Forelimb muscle (tissue), 1 donor: ENCODE results near the gene PSMB8. TPM values are rescaled to one million over a fixed set of nuclear protein-coding genes. Genes with fewer than 3 reads are reported as not detected.
A peak's percentile ranks its signal among the peaks of the same experiment; 100 is the strongest.
"Not testable (repeated sequence)": the region's sequence is repeated elsewhere in the genome, so short reads cannot be mapped to it uniquely, and the experiment has no call there.

Experiments used
- DNase-seq: peaks from one replicate; pipeline ENCODE4 v3.0.0-alpha.2; 2013; ENCODE audit warnings: low read depth
- polyA plus RNA-seq: library from polyadenylated mRNA; unstranded; fragments of 120-200 nt; gene quantifications from one replicate; pipeline ENCODE4 v1.2.1, GENCODE V29; 2013; ENCODE audit not compliant: insufficient read length

The PSMB8 gene
- polyA plus RNA-seq, result 11.8 TPM

- peak; percentile 92 for DNase-seq
Observed at GRCh38 chr6:32843979-32844838, at the start of gene PSMB8. Gene PSMB8, minus strand, starts transcription at chr6:32844047. Its CDS starts 51 bp downstream, at chr6:32843996.

- DNase-seq, result no peak
Observed at GRCh38 chr6:32890831-32891230, 47.0 kb upstream of the PSMB8 start.

DNA sequence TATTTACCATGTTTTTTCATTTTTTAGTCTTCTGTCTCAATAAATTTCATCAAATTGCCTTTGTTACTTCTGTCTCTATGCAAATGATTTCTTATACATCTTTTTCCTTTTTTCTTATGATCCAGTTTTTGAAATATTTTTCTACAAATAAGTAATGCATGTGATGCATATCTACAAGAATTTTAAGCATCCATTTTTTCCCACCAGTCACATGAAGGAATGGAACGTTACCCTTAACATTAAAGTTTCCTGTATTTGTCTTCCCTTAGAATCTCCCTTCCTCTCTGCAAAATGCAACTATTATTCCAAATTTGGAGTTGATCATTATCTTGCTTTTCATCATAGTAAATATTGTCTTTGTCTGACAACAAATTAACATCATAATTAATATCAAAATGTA, 45.7 kb upstream of the PSMB8 start:
- no peak for DNase-seq

DNA sequence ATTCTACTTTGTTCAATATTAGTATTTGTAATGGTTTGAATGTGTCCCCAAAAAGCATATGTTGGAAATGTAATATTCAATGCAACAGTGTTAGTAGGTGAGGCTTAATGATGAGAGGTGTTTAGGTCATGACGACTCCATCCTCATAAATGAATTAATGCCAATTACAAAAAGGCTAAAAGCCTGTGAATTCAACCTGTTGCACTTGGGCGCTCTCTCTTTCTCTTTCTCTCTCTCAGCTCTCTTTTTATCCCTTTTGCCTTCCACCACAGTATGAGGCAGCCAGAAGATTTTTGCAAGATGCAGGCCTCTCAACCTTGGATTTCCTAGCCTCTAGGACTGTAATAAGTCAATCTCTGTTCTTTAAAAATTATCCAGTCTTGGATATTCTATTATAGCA, 44.7 kb upstream of the PSMB8 start:
- no peak for DNase-seq

DNA sequence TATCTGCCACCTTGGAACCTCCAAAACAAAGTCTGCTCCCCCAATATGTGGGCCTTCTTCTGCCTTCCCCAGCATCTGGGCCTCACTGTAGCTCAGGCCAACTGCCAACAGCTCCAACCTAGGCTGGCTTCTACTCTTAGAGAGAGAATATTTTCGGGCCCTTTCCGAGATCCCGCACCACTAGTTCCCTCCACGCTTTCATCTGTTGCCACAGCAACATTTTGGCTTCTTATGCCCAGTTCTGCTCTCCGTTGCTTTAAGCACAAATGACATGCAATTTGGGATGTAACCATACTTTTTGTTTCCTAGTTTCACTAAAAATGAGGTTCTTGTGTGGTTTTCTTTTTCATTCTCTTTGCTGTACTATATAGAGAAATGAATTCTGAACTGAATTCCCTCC, 43.8 kb upstream of the PSMB8 start:
- no peak for DNase-seq

GRCh38 chr6:32886681-32887383, 43.0 kb upstream of the PSMB8 start:
- DNase-seq, result no peak

- DNase-seq, result peak; percentile 54
Observed at GRCh38 chr6:32885698-32886286, 41.9 kb upstream of the PSMB8 start.

- no peak for DNase-seq
Observed at GRCh38 chr6:32883789-32884188, 39.9 kb upstream of the PSMB8 start.

- no peak for DNase-seq
Observed at GRCh38 chr6:32882879-32883250, 39.0 kb upstream of the PSMB8 start.

GRCh38 chr6:32880962-32881361, 37.1 kb upstream of the PSMB8 start:
- DNase-seq, result not testable (repeated sequence)

DNA sequence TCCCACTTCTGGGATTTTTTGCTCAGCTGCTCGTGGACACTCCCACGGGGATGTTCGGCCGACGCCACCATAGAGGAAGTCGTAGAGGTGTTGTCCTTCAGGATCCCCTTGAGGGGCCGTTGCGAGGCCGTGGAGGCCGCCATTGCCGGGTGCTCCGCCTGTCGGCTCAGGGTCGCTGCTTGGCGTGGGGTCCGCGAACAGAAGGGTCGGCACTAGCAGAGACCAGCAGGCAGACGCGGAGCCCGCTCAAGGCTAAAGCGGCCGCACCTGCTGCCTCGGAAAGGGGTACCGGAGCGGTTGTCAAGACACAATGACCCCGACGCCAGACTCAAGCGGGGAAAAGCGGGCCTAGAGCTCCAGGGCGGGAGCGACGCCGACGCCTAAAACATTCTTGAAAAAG, 35.8 kb upstream of the PSMB8 start:
- no peak for DNase-seq

DNA sequence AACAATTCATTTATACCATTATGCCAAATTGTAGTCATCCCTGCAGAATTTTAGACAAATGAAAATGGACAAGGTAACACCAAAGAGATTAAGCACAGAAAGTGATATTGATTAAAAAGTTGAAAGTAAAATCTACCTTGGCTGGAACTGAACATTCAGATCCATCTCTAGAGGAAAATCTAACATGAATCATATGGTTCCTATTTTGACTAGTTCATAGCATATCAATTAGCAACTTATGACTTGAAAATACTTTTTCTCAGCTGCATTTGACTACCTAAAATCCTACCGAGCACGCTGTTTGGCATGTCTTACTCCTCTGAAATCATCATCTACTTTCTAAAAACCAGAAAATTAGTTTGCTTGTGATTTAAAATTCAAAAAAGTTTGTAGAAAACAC, 32.8 kb upstream of the PSMB8 start:
- no peak for DNase-seq

- DNase-seq, result not testable (repeated sequence)
Observed at GRCh38 chr6:32873947-32874346, 30.1 kb upstream of the PSMB8 start.

- DNase-seq, result peak; percentile 61
Observed at GRCh38 chr6:32868257-32868788, 24.5 kb upstream of the PSMB8 start.

DNA sequence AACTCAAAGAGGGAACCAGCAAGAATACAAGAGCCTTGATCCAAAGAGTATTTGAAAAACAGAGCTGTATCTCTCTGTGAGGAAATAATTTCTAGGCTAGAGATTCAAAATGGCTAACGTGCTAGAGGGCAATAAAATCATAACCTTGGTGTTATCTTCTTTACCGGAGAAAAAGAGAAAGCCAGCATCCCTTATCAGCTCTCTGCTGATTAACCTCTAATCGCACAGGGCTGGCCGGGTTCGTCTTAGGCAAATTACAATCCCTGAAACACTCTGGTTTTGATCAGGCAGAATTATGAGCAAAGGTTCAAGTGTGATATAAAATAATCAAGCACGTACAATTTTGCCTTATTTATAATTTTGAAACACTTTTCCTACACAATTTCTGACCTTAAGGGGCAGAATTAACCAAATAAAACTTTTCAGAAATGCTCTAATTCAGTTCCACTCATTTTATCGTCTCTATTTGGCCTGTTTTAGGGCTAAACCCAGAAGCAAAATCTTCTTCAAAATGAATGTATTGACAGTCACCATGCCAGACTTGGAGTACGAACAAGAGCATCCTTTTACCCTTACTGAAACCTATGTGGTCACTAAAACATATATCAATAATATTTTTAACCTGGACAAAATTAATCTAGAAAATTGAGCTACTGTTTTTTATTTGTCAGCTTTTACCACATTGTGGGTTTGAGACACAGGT, 23.9 kb upstream of the PSMB8 start:
- DNase-seq, result no peak

GRCh38 chr6:32867022-32867477, 23.2 kb upstream of the PSMB8 start:
- DNase-seq, result no peak

- no peak for DNase-seq
Observed at GRCh38 chr6:32865724-32866443, 22.0 kb upstream of the PSMB8 start.

DNA sequence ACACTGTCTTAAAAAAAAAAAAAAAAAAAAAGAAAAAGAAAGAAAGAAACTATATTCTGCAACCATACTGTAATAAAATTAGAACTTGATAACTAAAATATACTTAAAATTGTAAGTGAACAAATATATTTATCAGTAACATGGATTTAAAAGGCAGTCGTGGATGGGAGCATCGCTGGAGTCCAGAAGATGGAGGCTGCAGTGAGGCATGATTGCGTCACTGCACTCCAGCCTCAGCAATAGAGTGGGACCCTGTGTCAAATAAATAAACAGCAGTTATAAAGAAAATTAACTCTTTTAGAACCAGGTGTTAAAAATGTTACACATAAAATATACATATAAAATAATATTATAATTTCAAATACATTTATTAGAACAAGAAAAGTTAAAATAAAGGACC, 18.9 kb upstream of the PSMB8 start:
- no peak for DNase-seq

GRCh38 chr6:32860674-32861073, 16.8 kb upstream of the PSMB8 start:
- DNase-seq, result no peak

GRCh38 chr6:32858194-32858593, 14.3 kb upstream of the PSMB8 start:
- no peak for DNase-seq
